Aorta (tissue), 5 donors: Measurements from ENCODE around the gene DYRK1B. TPM values are rescaled to one million over a fixed set of nuclear protein-coding genes. Genes with fewer than 3 reads are reported as not detected.

Source experiments
- ATAC-seq: fragments of 200-7000 bp; cut with Tn5 transposase; one replicate; pipeline ENCODE4 v1.9.1; 2022; ENCODE audit warnings: moderate library complexity; ENCODE audit not compliant: low FRiP score
- DNase-seq, 2 donors: peaks; one replicate each; pipeline ENCODE4 v3.0.0-alpha.2; 2020
- H3K27ac ChIP-seq, 2 donors: one replicate each; pipeline ENCODE4 v1.5.1; 2013; ENCODE audit warnings: low read length in 2 of 2, mild to moderate bottlenecking in 2 of 2, moderate library complexity in 2 of 2, control low read depth in 1 of 2, inconsistent platforms in 1 of 2, low read depth in 1 of 2
- H3K27me3 ChIP-seq, 2 donors: one replicate each; pipeline ENCODE4 v1.6.1; 2013; ENCODE audit warnings: control low read depth in 1 of 2, low read length in 1 of 2, mild to moderate bottlenecking in 1 of 2, moderate library complexity in 1 of 2; ENCODE audit not compliant: insufficient read depth in 2 of 2, control insufficient read depth in 1 of 2
- H3K36me3 ChIP-seq, 2 donors: one replicate each; pipeline ENCODE4 v1.6.1; 2013; ENCODE audit warnings: control low read depth in 1 of 2, low read length in 1 of 2, mild to moderate bottlenecking in 1 of 2; ENCODE audit not compliant: insufficient read depth in 2 of 2, control insufficient read depth in 1 of 2
- H3K4me1 ChIP-seq, 2 donors: one replicate each; pipeline ENCODE4 v1.6.1; 2013; ENCODE audit warnings: low read length in 2 of 2, control low read depth in 1 of 2, mild to moderate bottlenecking in 1 of 2, moderate library complexity in 1 of 2; ENCODE audit not compliant: insufficient read depth in 2 of 2, control insufficient read depth in 1 of 2
- H3K4me3 ChIP-seq, 2 donors: one replicate each; pipeline ENCODE4 v1.5.1; 2013; ENCODE audit warnings: low read length in 2 of 2, control low read depth in 1 of 2, mild to moderate bottlenecking in 1 of 2
- H3K9me3 ChIP-seq: one replicate; pipeline ENCODE4 v1.6.1; 2013; ENCODE audit warnings: mild to moderate bottlenecking, low read length; ENCODE audit not compliant: control insufficient read depth
- WGBS, 2 donors: extraction: QIAGEN DNeasy Blood & Tissue Kit; methylation state at CpG; one replicate each; pipeline ENCODE4 v1.1.7; 2013; 5-methylcytosine and 5-hydroxymethylcytosine counted together
- intact Hi-C, 2 donors: fragments of 100-400 bp; cut with DNase I; formaldehyde crosslinking; loops; one replicate each; pipeline versions ENCODE4 v1.14.2 to v1.15.0; 2022
- microRNA-seq, 2 donors: library from miRNA; unstranded; fragments of <30 nt; microRNA quantifications; one replicate each; pipeline ENCODE4 v1.2.0, GENCODE V29; 2020
- polyA plus RNA-seq, 2 donors: library from polyadenylated mRNA; stranded (reverse); fragments of 200-250 nt; gene quantifications; one replicate each; pipeline ENCODE4 v1.2.3, GENCODE V29; 2013
- total RNA-seq, 2 donors: library from RNA; stranded (reverse); fragmentation: NEBNext Ultra II Directional; extraction: Animal tissue kit (Norgen Biotek cat#: 25700); gene quantifications; one replicate each; pipeline ENCODE4 v1.2.1, GENCODE V29; 2021
- donor health status: healthy with polysubstance abuse.
- donor health status: Bipolar disorder and iron deficiency.
- donor health status: DM: no; HTN: no; CAD: no.
- donor health status: DM: no; HTN: no; CAD: no.
- donor health status: DM: yes; HTN: yes; CAD: no.

The DYRK1B gene
- total and polyA plus RNA-seq, 4 donors = 4.3 to 17.5 (median 10.6) TPM

- Histone ChIP-seq H3K27me3 (peaks cover 0 to 2% of the 10 kb centered on the region in 2 donors), H3K27ac (no peak within 1 kb of the TSS), H3K9me3 (no peaks in the 10 kb centered on the region), H3K36me3 (no peaks in the 10 kb centered on the region), H3K4me1 (no peaks in the 10 kb centered on the region), H3K4me3 (no peak within 1 kb of the TSS)
- WGBS, 2 donors = 59 to 60% methylated on average over 4 of the region's 4 CpGs
- no peak for DNase-seq
- intact Hi-C loops = no loop called here
- no peak for ATAC-seq
Measured at GRCh38 chr19:39778763-39779162, 55.2 kb downstream of the DYRK1B start, which contains the start of gene LEUTX. TSS of gene LEUTX (plus strand) at chr19:39778854. CDS start at chr19:39778921, 67 bp downstream.

Small RNA genes within 50 kb of the gene (microRNA-seq; reads per million reads assigned to microRNA genes)
- 0.60 to 0.99 reads per million in 2 donors for gene MIR6719

Other genes with a start within 250 kb of the DYRK1B start
- not detected for gene LGALS13, start 231.6 kb downstream of the DYRK1B start, total RNA-seq
- not detected for gene LGALS13, start 231.6 kb downstream of the DYRK1B start, polyA plus RNA-seq
- not detected for gene LGALS16, start 178.2 kb downstream of the DYRK1B start, total RNA-seq
- gene LGALS16, start 178.2 kb downstream of the DYRK1B start, polyA plus RNA-seq = not detected
- gene LGALS14, start 129.7 kb downstream of the DYRK1B start, total RNA-seq = not detected
- not detected for gene LGALS14, start 129.7 kb downstream of the DYRK1B start, polyA plus RNA-seq
- gene CLC, start 96.1 kb downstream of the DYRK1B start, total RNA-seq = not detected
- gene CLC, start 96.1 kb downstream of the DYRK1B start, polyA plus RNA-seq = not detected
- not detected for gene LEUTX, start 55.3 kb downstream of the DYRK1B start, total RNA-seq
- not detected for gene LEUTX, start 55.3 kb downstream of the DYRK1B start, polyA plus RNA-seq
- 100 to 1,000 TPM; 121 to 150 TPM for gene FBL, start 12.2 kb upstream of the DYRK1B start, total RNA-seq
- gene FBL, start 12.2 kb upstream of the DYRK1B start, polyA plus RNA-seq = 100 to 1,000 TPM; 158 to 232 TPM
- gene FCGBP, start 100.5 kb upstream of the DYRK1B start, total RNA-seq = 100 to 1,000 TPM in 1 of 2 donors, 10 to 100 TPM in 1; 71.2 to 790 TPM
- gene FCGBP, start 100.5 kb upstream of the DYRK1B start, polyA plus RNA-seq = 10 to 100 TPM in 1 of 2 donors, 1 to 10 TPM in 1; 1.4 to 16.5 TPM
- gene PSMC4, start 137.0 kb upstream of the DYRK1B start, total RNA-seq = 10 to 100 TPM; 53.3 to 66.8 TPM
- gene PSMC4, start 137.0 kb upstream of the DYRK1B start, polyA plus RNA-seq = 10 to 100 TPM; 37.7 to 61.0 TPM
- 10 to 100 TPM in 1 of 2 donors, 1 to 10 TPM in 1; 4.3 to 10.6 TPM for gene ZNF546, start 162.9 kb upstream of the DYRK1B start, total RNA-seq
- 1 to 10 TPM in 1 of 2 donors, under 1 TPM in 1; 0.50 to 1.9 TPM for gene ZNF546, start 162.9 kb upstream of the DYRK1B start, polyA plus RNA-seq
- gene ZNF780B, start 222.1 kb upstream of the DYRK1B start, total RNA-seq = 10 to 100 TPM; 14.9 to 28.9 TPM
- gene ZNF780B, start 222.1 kb upstream of the DYRK1B start, polyA plus RNA-seq = 1 to 10 TPM; 1.5 to 7.9 TPM